ENCODE measurements around the gene EIF3L. TPM values are rescaled to one million over a fixed set of nuclear protein-coding genes. Genes with fewer than 3 reads are reported as not detected.
A peak's percentile ranks its signal among the peaks of the same experiment; 100 is the strongest.

EIF3L gene
- total and polyA plus RNA-seq, 2 of the 8 experiments (the other 6 are each of a cell fraction or from before 2014, with no cell fraction given) = 639 to 886 TPM

GRCh38 chr22:37808294-37808657, 40.9 kb upstream of the EIF3L start:
- no peaks in the 10 kb centered on the region for H3K9me3 ChIP-seq (ENCODE audit: insufficient read depth in 2 of 2, low read depth in 1 of 2, low read length in 1 of 2)
- no peak overlapping the region for H3K27ac ChIP-seq (ENCODE audit: low read depth, low read length)
- H2BK12ac ChIP-seq (ENCODE audit: low read depth, low read length) = no peak overlapping the region
- peaks cover 3% of the 10 kb centered on the region for H3K79me1 ChIP-seq (ENCODE audit: low read depth, low read length)
- peak overlapping the region; percentile 48; the same call in 1 of the 2 replicates for H2BK5ac ChIP-seq (ENCODE audit: low read depth, low read length)
- H3K14ac ChIP-seq (ENCODE audit: insufficient read length) = no peak overlapping the region
- H3K4me1 ChIP-seq (replicated peaks in 1 of 4; ENCODE audit: control insufficient read depth in 3 of 4, insufficient read depth in 4 of 4, low read length in 3 of 4) = peaks cover 0 to 20% (median 16%) of the 10 kb centered on the region in 4 experiments; a peak in 5 of 7 replicates
- H2BK20ac ChIP-seq (ENCODE audit: low read length) = no peak overlapping the region
- no peak overlapping the region for H2AFZ ChIP-seq (ENCODE audit: low read length)
- H3K79me2 ChIP-seq (ENCODE audit: control insufficient read depth in 1 of 2, insufficient read depth in 2 of 2, low read length in 2 of 2) = peaks cover 4 to 7% of the 10 kb centered on the region in 2 experiments; a peak in 2 of 4 replicates
- H3K23ac ChIP-seq (ENCODE audit: insufficient read length) = no peak overlapping the region
- H3K23me2 ChIP-seq (ENCODE audit: low read depth, low read length) = peaks cover 35% of the 10 kb centered on the region
- H2BK15ac ChIP-seq (ENCODE audit: low read length) = no peak overlapping the region
- ChIA-PET POLR2A (ENCODE audit: partially characterized antibody) (interaction anchor here (1.2 to 8.8 kb wide), 8 partner anchors 9 to 150 kb away, joined by 3 to 142 read pairs (median 9); partner anchors contain the start of genes ANKRD54, GALR3 and PDXP), CTCF (ENCODE audit: partially characterized antibody) (interaction anchor here (0.6 to 4.4 kb wide), 4 partner anchors 10 to 106 kb away, joined by 3 to 42 read pairs (median 8); no protein-coding TSS in a partner anchor)
- H3K56ac ChIP-seq (replicated peaks; ENCODE audit: insufficient read length, low read depth, low read length) = no peak overlapping the region
- peak overlapping the region; percentile 28; the same call in 1 of the 2 replicates for H4K8ac ChIP-seq (ENCODE audit: extremely low read depth, insufficient read depth, low read length)
- H2AK5ac ChIP-seq (ENCODE audit: low read depth, low read length) = no peak overlapping the region
- peak overlapping the region; percentile 72 for H3K4ac ChIP-seq (replicated peaks; ENCODE audit: insufficient read length, low read depth, low read length)
- H4K91ac ChIP-seq (replicated peaks; ENCODE audit: insufficient read length, low read length) = no peak overlapping the region
- H3K4me2 ChIP-seq (ENCODE audit: insufficient read depth in 1 of 2, low read depth in 2 of 2, low read length in 2 of 2) = peak overlapping the region; percentile 91 to 94
- H3K36me3 ChIP-seq (ENCODE audit: control insufficient read depth in 2 of 4, insufficient read depth in 4 of 4, low read length in 3 of 4) = peaks cover 0 to 2% (median 0%) of the 10 kb centered on the region in 4 experiments; a peak in 4 of 8 replicates
- H4K5ac ChIP-seq (ENCODE audit: insufficient read length, low read depth, low read length) = no peak overlapping the region
- FAIRE-seq = no peak
- no peak overlapping the region for H2BK120ac ChIP-seq (replicated peaks; ENCODE audit: low read depth, low read length)
- no peak for DNase-seq (ENCODE audit: low read depth in 1 of 2, low spot score in 2 of 2)
- H4K20me1 ChIP-seq (replicated peaks in 1 of 2; ENCODE audit: control insufficient read depth in 1 of 2, insufficient read depth in 2 of 2, low read length in 2 of 2) = peaks cover 4 to 6% of the 10 kb centered on the region in 2 experiments
- peak overlapping the region in 3 of 4 experiments; percentile 63 to 79 (median 65); a peak in 6 of 7 replicates for H3K9ac ChIP-seq (replicated peaks in 1 of 4; ENCODE audit: extremely low read depth in 1 of 4, low read depth in 3 of 4, low read length in 3 of 4)
- TF ChIP-seq CHD1 (IDR thresholded peaks at IDR 0.05; ENCODE audit: low read depth, low read length) (no peak), ASH2L (IDR thresholded peaks at IDR 0.05; ENCODE audit: low read length) (peak; percentile 13), POLR2A (IDR thresholded peaks at IDR 0.05; ENCODE audit: control extremely low read depth in 1 of 2, low read depth in 2 of 2, low read length in 2 of 2) (no peak), GABPA (IDR thresholded peaks at IDR 0.05; ENCODE audit: borderline replicate concordance, insufficient read depth, low read length) (no peak), CTBP2 (IDR thresholded peaks at IDR 0.05; ENCODE audit: borderline replicate concordance, insufficient read depth, insufficient read length, low read length) (no peak), NRF1 (IDR thresholded peaks at IDR 0.05; ENCODE audit: low read depth, low read length) (no peak), ATF3 (IDR thresholded peaks at IDR 0.05; ENCODE audit: insufficient read depth, low read depth, low read length) (no peak), GTF2F1 (IDR thresholded peaks at IDR 0.05; ENCODE audit: borderline replicate concordance, low read depth, low read length) (no peak)
- peak overlapping the region; percentile 79 to 91 (median 86) for H3K4me3 ChIP-seq (ENCODE audit: extremely low read depth in 1 of 4, insufficient read depth in 2 of 4, low read depth in 3 of 4, low read length in 4 of 4)
- H3K27me3 ChIP-seq (replicated peaks in 1 of 4; ENCODE audit: control insufficient read depth in 3 of 4, extremely low read depth in 1 of 4, insufficient read depth in 3 of 4, low read length in 3 of 4) = peaks cover 3 to 38% (median 35%) of the 10 kb centered on the region in 4 experiments
- 8% methylated on average over 8 of the region's 8 CpGs; no CpG with 5 or more reads in 1 of the 2 experiments for WGBS, 2 experiments (ENCODE audit: extremely low coverage in 1 of 2, insufficient coverage in 1 of 2, insufficient read length in 1 of 2, insufficient replicate concordance in 2 of 2, low coverage in 1 of 2, low lambda C conversion rate in 2 of 2, missing lambda C conversion rate in 1 of 2)
- H3K18ac ChIP-seq (ENCODE audit: extremely low read depth, low read length) = no peak overlapping the region; the same call in 1 of the 2 replicates
